Stimulated activated CD8-positive, alpha-beta memory T cell treated with anti-CD3 and anti-CD28 coated beads, Interleukin-2, amount 100 ng/mL, for 48 hours (primary cell): Measurements from ENCODE around the gene OR8B3.

Source experiments
- DNase-seq, 2 donors: peaks; one replicate each; pipeline ENCODE4 v3.0.0-alpha.2; 2020; ENCODE audit warnings: low read depth in 2 of 2

Gene OR8B3

GRCh38 chr11:124376280-124376679 is 22.5 kb downstream of the OR8B3 start:
- no peak for DNase-seq

- no peak for DNase-seq
Observed at GRCh38 chr11:124359566-124359965, 39.3 kb downstream of the OR8B3 start.

GRCh38 chr11:124346311-124346955 is 52.4 kb downstream of the OR8B3 start:
- DNase-seq = no peak
